Right lobe of liver (tissue), 4 donors: ENCODE measurements around the gene ZNF780B.
"Not testable (repeated sequence)": the region's sequence is repeated elsewhere in the genome, so short reads cannot be mapped to it uniquely, and the experiment has no call there.

Experiments
- CTCF ChIP-seq, 4 donors: fragments of 200-600 bp in 3 of 4; fragments of 450-650 bp in 1 of 4; IDR thresholded peaks; one replicate each; pipeline versions ENCODE4 v1.5.1 to v1.8.0; 2016 to 2022; ENCODE audit warnings: antibody characterized with exemption in 4 of 4, mild to moderate bottlenecking in 2 of 4
- POLR2A ChIP-seq: fragments of 450-650 bp; IDR thresholded peaks from one replicate; pipeline ENCODE4 v1.6.1; 2017; ENCODE audit warnings: antibody characterized with exemption, mild to moderate bottlenecking
- donor health status: DM: no; HTN: no; CAD: no.
- donor health status: DM: no; HTN: no; CAD: no.
- donor health status: DM: no; HTN: yes; CAD: no.

DNA sequence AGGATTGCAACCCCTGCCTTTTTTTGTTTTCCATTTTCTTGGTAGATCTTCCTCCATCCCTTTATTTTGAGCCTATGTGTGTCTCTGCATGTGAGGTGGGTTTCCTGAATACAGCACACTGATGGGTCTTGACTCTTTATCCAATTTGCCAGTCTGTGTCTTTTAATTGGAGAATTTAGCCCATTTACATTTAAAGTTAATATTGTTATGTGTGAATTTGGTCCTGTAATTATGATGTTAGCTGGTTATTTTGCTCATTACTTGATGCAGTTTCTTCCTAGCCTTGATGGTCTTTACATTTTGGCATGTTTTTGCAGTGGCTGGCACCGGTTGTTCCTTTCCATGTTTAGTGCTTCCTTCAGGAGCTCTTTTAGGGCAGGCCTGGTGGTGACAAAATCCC, 14.3 kb downstream of the ZNF780B start:
- not testable (repeated sequence) for TF ChIP-seq POLR2A; CTCF (IDR thresholded peaks at IDR 0.05)
